ENCODE measurements around the gene PPP2R5C.

Gene PPP2R5C

DNA sequence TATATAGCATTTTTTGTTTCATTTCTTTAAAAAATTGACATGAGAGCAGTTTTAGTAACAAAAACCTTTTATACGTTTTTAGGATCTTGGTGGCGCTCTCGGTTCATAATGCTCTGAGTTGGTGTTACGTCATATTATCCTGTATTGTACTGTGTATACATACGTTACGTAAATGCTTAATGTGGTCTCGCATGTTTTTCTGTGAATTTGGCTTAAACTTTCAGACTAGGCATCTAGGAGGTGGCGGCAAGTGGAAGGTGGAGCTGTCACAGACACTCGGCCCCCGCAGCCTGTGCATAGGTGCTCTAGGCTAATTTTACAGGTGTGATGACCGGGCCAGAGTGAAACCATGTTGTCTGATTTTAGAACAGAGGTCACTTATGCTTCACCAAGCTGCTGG is 60.0 kb downstream of the PPP2R5C start:
- Histone ChIP-seq H3K4me3 (ENCODE audit: low read depth in 1 of 2, low read length in 2 of 2) (no peak overlapping the region), H3K27ac (ENCODE audit: low read length) (no peak overlapping the region), H4K20me1 (ENCODE audit: insufficient read depth, low read length) (peaks cover 69% of the 10 kb centered on the region), H3K9me3 (ENCODE audit: insufficient read depth, low read length, severe bottlenecking) (no peaks in the 10 kb centered on the region), H3K4me1 (ENCODE audit: insufficient read depth, low read length) (peaks cover 16% of the 10 kb centered on the region), H2AFZ (ENCODE audit: low read depth, low read length) (no peak overlapping the region), H3K27me3 (ENCODE audit: insufficient read depth, low read length, poor library complexity) (no peaks in the 10 kb centered on the region), H3K79me2 (ENCODE audit: insufficient read depth, low read length) (peaks cover 99% of the 10 kb centered on the region), H3K4me2 (ENCODE audit: insufficient read depth, low read length) (no peak overlapping the region), H3K9ac (ENCODE audit: low read depth, low read length) (no peak overlapping the region), H3K36me3 (ENCODE audit: insufficient read depth, low read length) (peaks cover 52% of the 10 kb centered on the region)
- DNase-seq, result no peak
- ATAC-seq (ENCODE audit: insufficient read depth, low read depth), result no peak
- TF ChIP-seq, protein P1, sequence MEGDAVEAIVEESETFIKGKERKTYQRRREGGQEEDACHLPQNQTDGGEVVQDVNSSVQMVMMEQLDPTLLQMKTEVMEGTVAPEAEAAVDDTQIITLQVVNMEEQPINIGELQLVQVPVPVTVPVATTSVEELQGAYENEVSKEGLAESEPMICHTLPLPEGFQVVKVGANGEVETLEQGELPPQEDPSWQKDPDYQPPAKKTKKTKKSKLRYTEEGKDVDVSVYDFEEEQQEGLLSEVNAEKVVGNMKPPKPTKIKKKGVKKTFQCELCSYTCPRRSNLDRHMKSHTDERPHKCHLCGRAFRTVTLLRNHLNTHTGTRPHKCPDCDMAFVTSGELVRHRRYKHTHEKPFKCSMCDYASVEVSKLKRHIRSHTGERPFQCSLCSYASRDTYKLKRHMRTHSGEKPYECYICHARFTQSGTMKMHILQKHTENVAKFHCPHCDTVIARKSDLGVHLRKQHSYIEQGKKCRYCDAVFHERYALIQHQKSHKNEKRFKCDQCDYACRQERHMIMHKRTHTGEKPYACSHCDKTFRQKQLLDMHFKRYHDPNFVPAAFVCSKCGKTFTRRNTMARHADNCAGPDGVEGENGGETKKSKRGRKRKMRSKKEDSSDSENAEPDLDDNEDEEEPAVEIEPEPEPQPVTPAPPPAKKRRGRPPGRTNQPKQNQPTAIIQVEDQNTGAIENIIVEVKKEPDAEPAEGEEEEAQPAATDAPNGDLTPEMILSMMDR (IDR thresholded peaks at IDR 0.05; ENCODE audit: borderline replicate concordance, extremely low read depth, low read length, poor library complexity, severe bottlenecking), result no peak
- no peak for TF ChIP-seq EZH2 (IDR thresholded peaks at IDR 0.05; ENCODE audit: borderline replicate concordance, low read depth, low read length, severe bottlenecking)

DNA sequence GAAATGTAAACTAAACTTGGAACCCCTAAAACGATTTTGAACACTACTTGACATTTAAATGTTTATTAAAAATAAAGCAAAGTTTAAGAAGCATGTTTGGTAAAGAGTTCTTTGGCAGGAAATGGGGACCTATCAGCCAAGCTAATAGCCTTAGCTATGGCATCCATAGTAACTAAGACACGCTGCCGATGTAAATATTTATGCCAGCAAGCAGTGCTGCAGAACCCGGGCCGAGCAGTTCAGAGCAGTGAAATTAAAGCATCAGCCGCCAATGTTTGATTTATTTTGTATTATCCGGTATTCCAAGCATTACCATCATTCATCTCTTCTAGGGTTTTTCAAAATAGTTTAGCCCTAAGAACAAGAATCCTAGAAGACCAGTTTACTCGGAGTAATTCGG is 61.6 kb downstream of the PPP2R5C start:
- no peak overlapping the region for H3K4me3 ChIP-seq (ENCODE audit: low read depth in 1 of 2, low read length in 2 of 2)
- peaks cover 100% of the 10 kb centered on the region for H3K79me2 ChIP-seq (ENCODE audit: insufficient read depth, low read length)
- ATAC-seq (ENCODE audit: insufficient read depth, low read depth) (no peak), DNase-seq (no peak)
- H3K4me2 ChIP-seq (ENCODE audit: insufficient read depth, low read length), result no peak overlapping the region
- TF ChIP-seq, protein P1 (IDR thresholded peaks at IDR 0.05; ENCODE audit: borderline replicate concordance, extremely low read depth, low read length, poor library complexity, severe bottlenecking), result no peak
- no peak for TF ChIP-seq EZH2 (IDR thresholded peaks at IDR 0.05; ENCODE audit: borderline replicate concordance, low read depth, low read length, severe bottlenecking)
- peaks cover 62% of the 10 kb centered on the region for H3K36me3 ChIP-seq (ENCODE audit: insufficient read depth, low read length)
- H3K27ac ChIP-seq (ENCODE audit: low read length), result no peak overlapping the region
- peaks cover 6% of the 10 kb centered on the region; the same call in 1 of the 2 replicates for H3K4me1 ChIP-seq (ENCODE audit: insufficient read depth, low read length)
- no peaks in the 10 kb centered on the region for H3K27me3 ChIP-seq (ENCODE audit: insufficient read depth, low read length, poor library complexity)
- H4K20me1 ChIP-seq (ENCODE audit: insufficient read depth, low read length), result peaks cover 72% of the 10 kb centered on the region
- H3K9ac ChIP-seq (ENCODE audit: low read depth, low read length), result no peak overlapping the region
- no peaks in the 10 kb centered on the region for H3K9me3 ChIP-seq (ENCODE audit: insufficient read depth, low read length, severe bottlenecking)
- H2AFZ ChIP-seq (ENCODE audit: low read depth, low read length), result no peak overlapping the region

GRCh38 chr14:101823511-101824120 is 62.1 kb downstream of the PPP2R5C start:
- Histone ChIP-seq H3K27me3 (ENCODE audit: insufficient read depth, low read length, poor library complexity) (no peaks in the 10 kb centered on the region), H3K4me2 (ENCODE audit: insufficient read depth, low read length) (no peak overlapping the region), H3K9me3 (ENCODE audit: insufficient read depth, low read length, severe bottlenecking) (no peaks in the 10 kb centered on the region), H3K27ac (ENCODE audit: low read length) (no peak overlapping the region), H3K79me2 (ENCODE audit: insufficient read depth, low read length) (peaks cover 100% of the 10 kb centered on the region), H2AFZ (ENCODE audit: low read depth, low read length) (no peak overlapping the region), H4K20me1 (ENCODE audit: insufficient read depth, low read length) (peaks cover 71% of the 10 kb centered on the region), H3K9ac (ENCODE audit: low read depth, low read length) (no peak overlapping the region), H3K4me3 (ENCODE audit: low read depth in 1 of 2, low read length in 2 of 2) (no peak overlapping the region), H3K4me1 (ENCODE audit: insufficient read depth, low read length) (peaks cover under 1% of the 10 kb centered on the region; the same call in 1 of the 2 replicates), H3K36me3 (ENCODE audit: insufficient read depth, low read length) (peaks cover 65% of the 10 kb centered on the region)
- DNase-seq (no peak), ATAC-seq (ENCODE audit: insufficient read depth, low read depth) (peak; percentile 35; the same call in 1 of the 3 replicates)
- TF ChIP-seq EZH2 (IDR thresholded peaks at IDR 0.05; ENCODE audit: borderline replicate concordance, low read depth, low read length, severe bottlenecking), result no peak

DNA sequence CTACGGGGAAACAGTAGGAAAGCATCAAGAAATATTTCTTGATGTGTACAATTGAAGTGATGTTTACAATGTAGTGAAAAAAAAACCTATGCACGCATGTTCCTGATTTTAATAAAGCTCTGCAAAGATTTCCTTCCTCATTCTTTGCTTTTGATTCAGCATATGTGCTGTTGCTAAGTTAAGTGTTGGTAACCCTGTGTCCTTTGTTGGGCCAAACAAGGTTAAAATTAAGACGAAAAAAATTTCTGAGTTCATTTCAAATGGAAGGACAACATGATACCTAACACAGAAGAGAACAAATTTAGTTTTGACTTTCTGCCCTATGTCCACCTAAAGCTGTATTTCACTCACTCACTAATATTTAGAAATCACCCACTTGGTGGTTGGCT is 62.8 kb downstream of the PPP2R5C start:
- no peaks in the 10 kb centered on the region for H3K4me1 ChIP-seq (ENCODE audit: insufficient read depth, low read length)
- no peak for DNase-seq
- ATAC-seq (ENCODE audit: insufficient read depth, low read depth), result no peak
- peaks cover 71% of the 10 kb centered on the region for H4K20me1 ChIP-seq (ENCODE audit: insufficient read depth, low read length)
- no peak overlapping the region for H3K9ac ChIP-seq (ENCODE audit: low read depth, low read length)
- no peak overlapping the region for H3K4me3 ChIP-seq (ENCODE audit: low read depth in 1 of 2, low read length in 2 of 2)
- H3K4me2 ChIP-seq (ENCODE audit: insufficient read depth, low read length), result no peak overlapping the region
- H3K9me3 ChIP-seq (ENCODE audit: insufficient read depth, low read length, severe bottlenecking), result no peaks in the 10 kb centered on the region
- no peak overlapping the region for H2AFZ ChIP-seq (ENCODE audit: low read depth, low read length)
- H3K36me3 ChIP-seq (ENCODE audit: insufficient read depth, low read length), result peaks cover 65% of the 10 kb centered on the region
- TF ChIP-seq EZH2 (IDR thresholded peaks at IDR 0.05; ENCODE audit: borderline replicate concordance, low read depth, low read length, severe bottlenecking), result no peak
- TF ChIP-seq, protein P1 (IDR thresholded peaks at IDR 0.05; ENCODE audit: borderline replicate concordance, extremely low read depth, low read length, poor library complexity, severe bottlenecking), result no peak
- peaks cover 100% of the 10 kb centered on the region for H3K79me2 ChIP-seq (ENCODE audit: insufficient read depth, low read length)
- no peaks in the 10 kb centered on the region for H3K27me3 ChIP-seq (ENCODE audit: insufficient read depth, low read length, poor library complexity)
- no peak overlapping the region for H3K27ac ChIP-seq (ENCODE audit: low read length)

Data from DND-41 (cell line).